GM19468 (cell line): Measurements from ENCODE around the gene UBAP2L.
"Not testable (repeated sequence)": the region's sequence is repeated elsewhere in the genome, so short reads cannot be mapped to it uniquely, and the experiment has no call there.

Experiments used
- ATAC-seq: cut with Tn5 transposase; IDR thresholded peaks from one replicate; pipeline ENCODE4 v1.9.1; 2021; ENCODE audit warnings: mild to moderate bottlenecking, moderate library complexity, moderate number of reproducible peaks; ENCODE audit not compliant: unreplicated experiment; ENCODE audit errors: extremely low read depth

UBAP2L gene

GRCh38 chr1:154301582-154301981 is 80.8 kb downstream of the UBAP2L start:
- ATAC-seq: no peak

- ATAC-seq: no peak
Observed at GRCh38 chr1:154304664-154305337, 84.0 kb downstream of the UBAP2L start.

- ATAC-seq: no peak
Observed at GRCh38 chr1:154306151-154306550, 85.4 kb downstream of the UBAP2L start.

GRCh38 chr1:154307670-154308270 is 87.0 kb downstream of the UBAP2L start:
- not testable (repeated sequence) for ATAC-seq

GRCh38 chr1:154309136-154309535 is 88.4 kb downstream of the UBAP2L start:
- not testable (repeated sequence) for ATAC-seq

GRCh38 chr1:154312229-154313065 is 91.7 kb downstream of the UBAP2L start:
- not testable (repeated sequence) for ATAC-seq

- no peak for ATAC-seq
Observed at GRCh38 chr1:154313066-154313356, 92.3 kb downstream of the UBAP2L start.

- ATAC-seq: not testable (repeated sequence)
Observed at GRCh38 chr1:154314226-154314625, 93.5 kb downstream of the UBAP2L start.

- ATAC-seq: no peak
Observed at GRCh38 chr1:154316704-154317103, 95.9 kb downstream of the UBAP2L start.

- no peak for ATAC-seq
Observed at GRCh38 chr1:154318386-154318785, 97.6 kb downstream of the UBAP2L start.
